Hindlimb muscle (tissue), 1 donor: Measurements from ENCODE around the gene RRH. TPM values are rescaled to one million over a fixed set of nuclear protein-coding genes. Genes with fewer than 3 reads are reported as not detected.

Experiments
- DNase-seq: peaks from one replicate; pipeline ENCODE4 v3.0.0-alpha.2; 2013
- polyA plus RNA-seq: library from polyadenylated mRNA; unstranded; fragments of 120-200 nt; gene quantifications from one replicate; pipeline ENCODE4 v1.2.1, GENCODE V29; 2013; ENCODE audit not compliant: insufficient read length

Gene RRH
- polyA plus RNA-seq, 1 donor: 0.53 TPM

- no peak for DNase-seq
These were observed 62.3 kb downstream of the RRH start for GRCh38 chr4:109890076-109890475.

Other genes starting within 250 kb of the RRH start
- 16.3 TPM for gene CASP6, start 124.5 kb upstream of the RRH start, polyA plus RNA-seq
- 14.8 TPM for gene PLA2G12A, start 97.9 kb upstream of the RRH start, polyA plus RNA-seq
- gene CFI, start 26.0 kb upstream of the RRH start, polyA plus RNA-seq: 7.3 TPM
- gene GAR1, start 12.2 kb upstream of the RRH start, polyA plus RNA-seq: 26.2 TPM
- gene LRIT3, start 20.1 kb downstream of the RRH start, polyA plus RNA-seq: 0.46 TPM
- gene EGF, start 84.9 kb downstream of the RRH start, polyA plus RNA-seq: 16.4 TPM